Ishikawa (cell line): ENCODE results near the gene PIK3CD.

ENCODE experiments used
- CREB1 ChIP-seq: IDR thresholded peaks from 2 replicates; pipeline ENCODE4 v1.6.1; 2012; ENCODE audit warnings: low read depth
- EGR1 ChIP-seq: IDR thresholded peaks from 2 replicates; pipeline ENCODE4 v1.6.1; 2012
- NFIC ChIP-seq: IDR thresholded peaks from 2 replicates; pipeline ENCODE4 v1.6.1; 2012
- RAD21 ChIP-seq: IDR thresholded peaks from 2 replicates; pipeline ENCODE4 v1.6.1; 2012; ENCODE audit warnings: low read depth

DNA sequence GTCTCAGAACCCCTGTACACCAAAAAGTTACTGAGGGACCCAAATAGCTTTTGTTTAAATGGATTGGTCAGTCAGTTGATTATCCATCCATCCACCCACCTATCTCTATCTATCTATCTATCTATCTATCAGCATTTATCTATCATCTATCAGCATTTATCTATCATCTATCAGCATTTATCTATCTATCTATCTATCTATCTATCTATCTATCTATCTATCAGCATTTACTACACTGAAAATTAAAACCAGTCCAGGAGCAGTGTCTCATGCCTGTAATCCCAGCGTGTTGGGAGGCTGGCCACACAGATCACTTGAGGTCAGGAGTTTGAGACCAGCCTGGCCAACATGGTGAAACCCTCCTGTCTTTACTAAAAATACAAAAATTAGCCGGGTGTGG lies 125.2 kb downstream of the PIK3CD start:
- TF ChIP-seq CREB1 (no peak), NFIC (no peak), RAD21 (no peak), EGR1 (no peak)
